Activated naive CD4-positive, alpha-beta T cell treated with anti-CD3 and anti-CD28 coated beads, Interleukin-2, amount 50 U/mL, for 24 hours (primary cell): ENCODE measurements around the gene GNL3L.
"Not testable (repeated sequence)": the region's sequence is repeated elsewhere in the genome, so short reads cannot be mapped to it uniquely, and the experiment has no call there.

Source experiments
- H3K27ac Mint-ChIP-seq: one replicate; pipeline ENCODE4 v1.8.0; 2021; ENCODE audit warnings: mild to moderate bottlenecking, mixed read lengths
- H3K27me3 Mint-ChIP-seq: one replicate; pipeline ENCODE4 v1.8.0; 2021; ENCODE audit warnings: mixed read lengths
- H3K36me3 Mint-ChIP-seq: one replicate; pipeline ENCODE4 v1.8.0; 2021; ENCODE audit warnings: mixed read lengths
- H3K4me1 Mint-ChIP-seq: one replicate; pipeline ENCODE4 v1.8.0; 2021; ENCODE audit warnings: mixed read lengths
- H3K4me3 Mint-ChIP-seq: one replicate; pipeline ENCODE4 v1.8.0; 2021; ENCODE audit warnings: mild to moderate bottlenecking, mixed read lengths
- H3K9me3 Mint-ChIP-seq: one replicate; pipeline ENCODE4 v1.8.0; 2021; ENCODE audit warnings: mixed read lengths

GNL3L gene, protein sequence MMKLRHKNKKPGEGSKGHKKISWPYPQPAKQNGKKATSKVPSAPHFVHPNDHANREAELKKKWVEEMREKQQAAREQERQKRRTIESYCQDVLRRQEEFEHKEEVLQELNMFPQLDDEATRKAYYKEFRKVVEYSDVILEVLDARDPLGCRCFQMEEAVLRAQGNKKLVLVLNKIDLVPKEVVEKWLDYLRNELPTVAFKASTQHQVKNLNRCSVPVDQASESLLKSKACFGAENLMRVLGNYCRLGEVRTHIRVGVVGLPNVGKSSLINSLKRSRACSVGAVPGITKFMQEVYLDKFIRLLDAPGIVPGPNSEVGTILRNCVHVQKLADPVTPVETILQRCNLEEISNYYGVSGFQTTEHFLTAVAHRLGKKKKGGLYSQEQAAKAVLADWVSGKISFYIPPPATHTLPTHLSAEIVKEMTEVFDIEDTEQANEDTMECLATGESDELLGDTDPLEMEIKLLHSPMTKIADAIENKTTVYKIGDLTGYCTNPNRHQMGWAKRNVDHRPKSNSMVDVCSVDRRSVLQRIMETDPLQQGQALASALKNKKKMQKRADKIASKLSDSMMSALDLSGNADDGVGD

DNA sequence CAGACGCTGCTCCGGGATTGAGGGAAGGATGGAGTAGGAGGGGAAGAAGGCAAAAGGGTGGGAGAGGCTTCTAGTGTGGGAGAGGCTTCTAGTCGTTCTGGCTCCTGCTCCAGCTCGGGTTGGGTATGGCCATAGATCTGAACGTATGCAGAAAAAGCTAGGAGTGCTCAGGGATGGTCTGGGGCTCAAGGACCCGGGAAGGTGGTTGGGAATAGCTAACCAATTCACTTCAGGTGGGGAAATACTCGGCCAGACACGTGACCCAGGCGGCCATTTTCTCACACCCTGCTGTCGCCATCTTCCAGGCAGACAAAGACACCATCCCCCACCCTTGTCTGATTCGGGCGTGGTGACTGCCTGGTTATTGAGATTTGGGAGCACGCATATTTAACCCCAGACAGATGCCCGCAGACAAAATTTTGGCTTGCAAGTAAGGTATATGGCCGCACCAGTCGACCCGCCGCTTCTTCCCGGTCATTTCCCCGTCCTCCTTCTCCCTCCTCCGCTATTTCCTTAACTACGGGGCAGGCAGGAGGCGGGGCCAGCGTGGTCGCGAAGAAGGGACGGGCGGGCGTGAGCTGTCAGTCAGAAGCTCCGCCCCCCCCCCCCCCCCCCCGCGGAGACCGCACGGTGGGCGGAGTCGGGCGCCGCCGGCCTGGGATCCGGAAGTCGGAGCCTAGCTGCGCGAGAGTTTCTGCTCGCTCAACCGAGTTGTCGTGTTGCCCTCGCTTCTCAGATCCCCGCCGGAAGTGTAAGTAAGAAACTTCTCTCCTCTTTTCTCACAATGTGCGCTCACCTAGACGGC, at the start of gene GNL3L:
GNL3L (plus strand) TSS at position 668 of the 805 bp plus-strand sequence. CDS start 2,348 bp downstream, outside the sequence.
- no peaks in the 10 kb centered on the region for H3K9me3 Mint-ChIP-seq
- H3K36me3 Mint-ChIP-seq, result peaks cover 16% of the 10 kb centered on the region
- peaks cover 37% of the 10 kb centered on the region for H3K4me1 Mint-ChIP-seq
- H3K27me3 Mint-ChIP-seq, result no peaks in the 10 kb centered on the region
- peak within 1 kb of the TSS; percentile 96 for H3K4me3 Mint-ChIP-seq
- H3K27ac Mint-ChIP-seq, result peak within 1 kb of the TSS; percentile 95

DNA sequence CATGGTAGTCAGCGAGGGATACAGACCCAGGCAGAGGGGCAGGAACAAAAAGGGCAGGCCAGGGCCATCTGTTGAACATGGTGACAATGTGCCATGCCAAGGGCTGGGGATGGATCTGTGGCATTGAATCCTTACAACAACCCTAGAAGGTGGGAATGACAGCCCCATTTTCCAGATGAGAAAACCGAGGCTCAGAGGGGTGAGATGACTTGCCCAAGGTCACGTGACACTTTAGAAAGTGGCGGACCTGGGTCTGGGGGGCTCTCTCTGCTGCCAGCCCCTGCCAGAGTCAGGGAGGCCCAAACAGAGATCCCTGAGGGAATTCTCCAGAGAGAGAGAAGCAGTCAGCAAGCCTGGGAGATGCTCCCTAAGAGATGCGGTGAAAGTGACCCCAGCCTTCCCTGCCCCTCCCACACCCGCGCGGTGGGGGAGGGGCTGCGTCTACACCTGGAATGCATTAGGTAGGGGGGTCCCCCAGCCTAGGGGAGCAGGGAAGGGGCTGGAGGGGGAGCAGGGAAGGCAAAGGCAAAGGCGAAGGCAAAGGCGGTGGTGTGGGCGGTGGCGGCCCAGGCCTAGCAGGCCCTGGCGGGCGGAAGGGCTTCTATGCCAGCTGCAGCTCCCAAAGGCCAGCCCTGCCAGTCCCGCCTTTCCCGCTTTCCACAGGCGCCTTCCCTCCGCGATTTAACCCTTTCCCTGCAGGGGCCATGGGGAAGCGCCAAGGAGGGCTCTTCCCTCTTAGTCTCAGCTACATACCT, 47.0 kb upstream of the GNL3L start:
- no peaks in the 10 kb centered on the region for H3K36me3 Mint-ChIP-seq
- no peaks in the 10 kb centered on the region for H3K27me3 Mint-ChIP-seq
- H3K9me3 Mint-ChIP-seq, result no peaks in the 10 kb centered on the region
- H3K4me3 Mint-ChIP-seq, result no peak overlapping the region
- H3K27ac Mint-ChIP-seq, result no peak overlapping the region
- H3K4me1 Mint-ChIP-seq, result no peaks in the 10 kb centered on the region

DNA sequence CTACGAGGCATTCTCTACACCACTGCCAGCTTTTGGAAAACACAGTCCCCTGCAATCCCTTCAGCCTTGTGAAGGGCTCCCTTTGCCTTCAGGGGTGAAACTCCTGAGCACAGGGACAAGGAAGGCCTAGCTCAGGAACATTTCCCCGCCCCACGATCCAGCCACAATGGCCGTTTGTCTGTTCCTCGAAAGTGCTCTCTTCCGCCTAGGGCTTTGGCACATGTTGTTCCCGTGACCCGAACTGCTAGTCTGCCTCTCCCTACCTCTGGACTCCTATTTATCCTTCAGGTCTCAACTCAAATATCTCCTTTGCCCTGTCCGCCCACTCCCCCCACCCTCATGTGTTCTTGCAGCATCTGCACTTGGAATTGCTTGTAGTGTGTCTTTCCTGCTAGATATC, 46.1 kb upstream of the GNL3L start:
- Mint-ChIP-seq H3K9me3 (no peaks in the 10 kb centered on the region), H3K36me3 (no peaks in the 10 kb centered on the region), H3K4me3 (no peak overlapping the region), H3K27me3 (no peaks in the 10 kb centered on the region), H3K4me1 (no peaks in the 10 kb centered on the region), H3K27ac (no peak overlapping the region)

DNA sequence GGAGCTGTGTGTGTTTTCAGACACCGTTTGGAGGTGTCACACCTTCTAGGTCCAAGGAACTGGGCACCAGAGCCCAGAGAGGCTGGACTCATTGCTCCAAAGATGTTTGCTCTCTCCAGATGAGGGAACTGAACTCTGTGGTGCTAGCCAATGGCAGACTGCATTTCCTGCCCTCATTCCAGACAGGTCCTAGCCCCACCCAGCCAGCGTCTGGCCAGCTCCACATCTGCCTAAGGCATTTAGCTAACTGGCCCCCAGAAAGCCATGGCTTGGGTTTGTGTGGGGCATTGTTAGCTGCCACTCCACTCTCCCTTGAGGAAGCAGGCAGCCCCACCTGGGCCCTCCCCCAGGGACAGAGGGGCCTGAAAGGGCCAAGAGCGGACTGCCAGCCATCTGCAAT, 45.4 kb upstream of the GNL3L start:
- Mint-ChIP-seq H3K4me1 (no peaks in the 10 kb centered on the region), H3K4me3 (no peak overlapping the region), H3K27ac (no peak overlapping the region), H3K9me3 (no peaks in the 10 kb centered on the region), H3K36me3 (no peaks in the 10 kb centered on the region), H3K27me3 (no peaks in the 10 kb centered on the region)

DNA sequence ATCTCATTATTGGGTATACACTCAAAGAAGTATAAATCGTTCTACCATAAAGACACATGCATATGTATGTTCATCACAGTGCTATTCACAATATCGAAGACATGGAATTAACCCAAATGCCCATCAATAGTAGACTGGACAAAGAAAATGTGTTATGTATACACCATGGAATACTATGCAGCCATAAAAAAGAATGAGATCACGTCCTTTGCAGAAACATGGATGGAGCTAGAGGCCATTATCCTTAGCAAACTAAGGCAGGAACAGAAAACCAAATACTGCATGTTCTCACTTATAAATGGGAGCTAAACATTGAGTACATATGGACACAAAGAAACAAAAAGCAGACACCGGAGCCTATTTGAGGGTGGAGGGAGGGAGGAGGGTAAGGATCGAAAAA, 40.2 kb upstream of the GNL3L start:
- not testable (repeated sequence) for H3K9me3 Mint-ChIP-seq, H3K4me3 Mint-ChIP-seq, H3K36me3 Mint-ChIP-seq, H3K27me3 Mint-ChIP-seq, H3K27ac Mint-ChIP-seq, H3K4me1 Mint-ChIP-seq

DNA sequence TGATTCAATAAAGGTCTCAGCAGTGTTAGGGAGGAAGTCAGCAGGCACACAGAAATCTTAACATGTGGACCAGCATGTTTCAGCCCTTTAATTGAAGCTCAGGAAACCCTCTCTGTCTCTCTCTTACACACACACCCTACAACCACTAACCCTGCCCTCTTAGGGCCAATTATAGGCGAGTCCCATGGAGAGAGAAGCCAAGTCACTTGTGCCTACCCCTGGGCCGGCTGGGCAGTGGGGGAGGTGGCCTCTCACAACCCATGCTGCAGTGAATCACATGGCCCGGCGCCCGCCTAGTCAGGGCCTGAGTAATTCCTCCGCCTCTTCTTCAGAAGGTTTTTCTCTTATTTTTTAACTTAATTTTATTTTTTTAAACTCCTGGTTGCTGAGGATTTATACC, 37.7 kb upstream of the GNL3L start:
- Mint-ChIP-seq H3K4me1 (peaks cover 7% of the 10 kb centered on the region), H3K27me3 (peaks cover 9% of the 10 kb centered on the region), H3K4me3 (no peak overlapping the region)

DNA sequence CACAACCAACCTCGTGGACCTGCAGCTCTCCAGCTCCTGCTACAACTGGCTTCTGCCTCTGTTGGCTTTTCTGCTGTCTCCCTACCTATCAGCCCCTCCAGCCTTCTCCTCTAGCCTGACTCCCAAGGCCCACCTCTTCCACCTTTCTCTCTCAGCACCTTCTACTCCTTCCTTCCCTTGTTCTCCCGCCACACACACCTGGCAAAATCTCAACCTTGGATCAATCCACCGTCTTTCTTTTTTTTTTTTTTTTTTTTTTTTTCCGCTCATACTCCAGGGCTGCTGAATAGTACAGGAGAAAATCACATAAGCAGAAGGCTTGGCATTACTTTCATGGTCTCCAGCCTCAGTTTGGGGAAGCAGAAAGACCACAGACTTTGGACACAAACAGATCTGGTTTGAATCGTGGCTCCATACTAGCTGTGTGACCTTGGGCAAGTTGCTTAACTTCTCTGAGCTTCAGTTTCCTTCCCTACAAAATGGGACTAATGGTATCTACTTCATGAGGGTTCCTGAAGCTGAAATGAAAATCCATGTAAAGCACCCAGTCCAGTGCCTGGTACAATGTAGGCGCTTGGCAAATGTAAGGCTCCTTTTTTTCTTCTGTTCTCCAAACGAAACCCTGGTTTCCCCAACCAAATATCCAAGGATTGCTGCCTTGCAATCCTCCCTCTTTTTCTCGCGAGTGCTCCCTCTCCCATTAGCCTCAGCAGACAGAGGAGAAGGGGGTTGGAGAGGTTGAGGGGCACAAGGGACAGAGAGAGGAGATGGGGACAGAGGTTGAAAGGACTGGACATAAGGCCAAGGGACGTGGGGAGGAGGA, 35.6 kb upstream of the GNL3L start:
- Mint-ChIP-seq H3K27me3 (peaks cover 14% of the 10 kb centered on the region), H3K4me1 (peaks cover 7% of the 10 kb centered on the region), H3K27ac (no peak overlapping the region)

More for the DNA sequence above, 37.7 kb upstream of the GNL3L start:
- Mint-ChIP-seq H3K9me3 (no peaks in the 10 kb centered on the region), H3K27ac (no peak overlapping the region), H3K36me3 (peaks cover 4% of the 10 kb centered on the region)

DNA sequence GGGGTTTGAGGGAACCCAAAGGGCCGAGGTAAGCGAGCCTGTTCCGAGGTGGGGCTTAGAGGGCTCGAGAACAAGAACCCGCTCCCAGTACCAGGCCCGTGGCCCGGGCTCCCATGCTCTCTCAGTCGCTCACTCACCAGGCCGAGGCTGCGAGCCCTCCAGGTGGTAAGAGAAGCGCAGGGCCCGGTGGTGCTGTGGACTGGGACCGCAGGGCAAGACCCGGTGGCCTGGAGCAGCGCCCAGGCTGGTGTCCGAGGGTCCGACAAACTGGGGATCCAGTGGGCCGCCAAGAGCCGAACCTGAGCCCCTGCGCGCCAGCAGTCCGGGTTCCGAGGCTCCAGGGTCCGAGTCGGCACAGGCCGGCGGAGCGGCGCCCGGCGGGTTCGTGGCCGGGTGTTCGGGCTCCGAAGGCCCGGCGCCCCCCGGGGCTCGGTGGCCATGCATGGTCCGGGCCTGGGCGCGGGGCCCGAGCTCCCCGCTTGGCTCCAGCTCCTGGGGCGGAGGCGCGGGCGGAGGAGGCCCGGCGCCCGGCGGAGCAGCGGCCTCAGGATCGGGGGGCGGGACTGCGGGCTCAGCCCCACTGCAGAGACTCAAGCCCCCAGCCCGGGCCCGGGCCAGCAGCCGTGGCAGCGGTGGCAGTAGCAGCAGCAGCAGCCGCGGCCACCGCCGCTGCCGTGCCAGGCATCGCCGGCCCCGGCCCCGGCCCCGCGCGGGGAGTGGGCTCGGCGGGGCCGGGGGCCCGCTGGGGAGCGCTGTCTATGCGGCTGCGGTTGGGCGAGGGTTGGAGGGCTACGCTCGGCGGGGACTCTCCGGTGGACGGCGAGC, 34.8 kb upstream of the GNL3L start:
- Mint-ChIP-seq H3K27me3 (peaks cover 14% of the 10 kb centered on the region), H3K36me3 (peaks cover 4% of the 10 kb centered on the region), H3K4me1 (peaks cover 7% of the 10 kb centered on the region), H3K4me3 (peak overlapping the region; percentile 59), H3K9me3 (no peaks in the 10 kb centered on the region), H3K27ac (no peak overlapping the region)

More for the DNA sequence above, 35.6 kb upstream of the GNL3L start:
- H3K4me3 Mint-ChIP-seq, result peak overlapping the region; percentile 59
- H3K9me3 Mint-ChIP-seq, result no peaks in the 10 kb centered on the region
- H3K36me3 Mint-ChIP-seq, result peaks cover 4% of the 10 kb centered on the region

DNA sequence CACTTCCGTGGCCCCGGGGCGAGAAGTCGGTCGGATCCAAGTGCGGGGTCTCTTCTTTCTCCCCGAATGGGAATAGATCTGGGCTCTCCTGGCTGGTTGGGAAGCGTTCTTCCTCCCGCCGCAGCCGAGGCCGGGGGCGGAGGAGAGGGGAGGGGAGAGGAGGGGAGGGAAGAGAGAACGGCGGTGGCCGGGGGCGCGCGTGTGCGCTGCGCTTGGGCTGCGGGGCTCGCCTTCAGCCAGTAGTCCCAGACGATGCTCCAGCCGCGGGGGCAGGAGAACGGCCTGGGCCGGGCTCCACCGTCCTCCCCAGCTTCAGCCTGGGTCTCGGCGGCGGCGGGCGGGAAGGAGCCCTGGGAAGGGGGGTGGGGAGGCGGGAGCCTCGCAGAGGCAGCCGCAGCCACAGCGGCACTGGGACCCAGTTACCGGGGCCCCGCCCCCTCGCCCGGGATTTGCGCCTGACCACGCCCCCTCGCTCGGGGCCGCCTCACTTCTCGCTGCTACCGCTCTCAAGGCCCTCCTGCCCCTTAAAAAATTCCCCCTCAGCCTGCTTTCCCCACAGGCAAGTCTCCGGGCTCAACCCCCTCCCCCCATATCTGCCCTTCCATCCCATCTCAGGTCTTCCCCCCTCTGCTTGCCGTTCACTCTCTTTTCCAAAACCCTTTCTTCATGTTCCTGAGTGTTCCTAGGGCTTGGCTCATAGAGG, 34.1 kb upstream of the GNL3L start, which contains the start of gene FGD1:
FGD1 (minus strand) TSS at position 421 of the 703 bp plus-strand sequence. CDS start 802 bp downstream, outside the sequence.
- no peaks in the 10 kb centered on the region for H3K9me3 Mint-ChIP-seq
- peaks cover 1% of the 10 kb centered on the region for H3K36me3 Mint-ChIP-seq
- peaks cover 7% of the 10 kb centered on the region for H3K4me1 Mint-ChIP-seq
- H3K4me3 Mint-ChIP-seq, result peak within 1 kb of the TSS; percentile 69
- peaks cover 14% of the 10 kb centered on the region for H3K27me3 Mint-ChIP-seq
- no peak within 1 kb of the TSS for H3K27ac Mint-ChIP-seq

DNA sequence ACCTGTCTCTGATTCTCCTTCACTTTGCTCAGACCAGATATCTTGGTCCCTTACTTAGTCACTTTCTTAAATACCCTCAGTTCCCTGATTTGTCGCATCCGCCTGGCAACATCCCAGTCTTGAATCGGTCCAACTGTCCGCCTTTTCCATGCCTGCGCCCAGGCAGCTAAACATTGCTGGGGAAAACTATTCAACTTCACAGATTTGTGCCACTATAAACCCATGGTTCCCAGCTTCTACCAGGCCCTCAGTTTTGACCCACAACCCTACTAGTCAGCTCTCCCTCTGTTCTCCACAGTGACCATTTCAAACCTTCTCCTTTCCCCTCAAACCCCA, 33.5 kb upstream of the GNL3L start:
- Mint-ChIP-seq H3K9me3 (no peaks in the 10 kb centered on the region), H3K4me1 (peaks cover 7% of the 10 kb centered on the region), H3K36me3 (no peaks in the 10 kb centered on the region), H3K27ac (no peak overlapping the region), H3K4me3 (peak overlapping the region; percentile 69), H3K27me3 (peaks cover 14% of the 10 kb centered on the region)

DNA sequence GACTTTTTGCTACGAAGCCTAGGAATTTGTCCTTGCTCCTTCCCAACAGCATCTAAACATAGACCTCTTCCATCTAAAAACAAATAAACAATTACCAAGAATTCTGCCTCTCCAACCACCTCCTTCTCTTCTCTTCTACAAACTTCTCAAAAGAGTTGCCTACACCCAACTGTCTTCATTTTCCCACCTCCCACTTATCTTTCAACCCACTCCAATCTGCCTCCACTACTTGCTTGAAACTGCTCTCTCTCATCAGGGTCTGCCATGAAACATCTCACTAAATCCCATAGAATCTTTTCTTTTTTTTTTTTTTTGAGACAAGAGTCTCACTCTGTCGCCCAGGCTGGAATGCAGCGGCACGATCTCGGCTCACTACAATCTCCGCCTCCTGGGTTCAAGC, 33.1 kb upstream of the GNL3L start:
- Mint-ChIP-seq H3K9me3 (no peaks in the 10 kb centered on the region), H3K4me1 (peaks cover 7% of the 10 kb centered on the region), H3K27me3 (peaks cover 14% of the 10 kb centered on the region), H3K4me3 (peak overlapping the region; percentile 69), H3K36me3 (no peaks in the 10 kb centered on the region), H3K27ac (no peak overlapping the region)

DNA sequence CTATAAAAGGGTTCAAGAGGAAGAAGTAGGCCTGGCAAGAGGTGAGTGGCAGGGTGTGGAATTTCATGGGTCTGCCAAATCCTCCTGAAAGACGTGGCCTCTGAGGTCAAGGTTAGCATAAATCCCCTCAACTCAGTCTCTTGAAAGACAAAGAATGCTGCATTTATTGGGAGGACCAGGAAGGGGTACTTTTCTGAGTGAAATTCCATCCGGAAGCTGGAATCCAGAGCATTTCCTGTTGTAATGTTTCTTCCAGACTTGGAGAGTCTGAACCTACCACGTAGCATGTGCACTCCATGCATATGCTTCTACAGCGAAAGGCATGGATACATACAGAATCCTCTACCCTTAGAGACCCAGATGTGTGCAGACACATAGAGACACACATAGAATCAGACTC, 20.6 kb upstream of the GNL3L start:
- H3K9me3 Mint-ChIP-seq, result no peaks in the 10 kb centered on the region
- no peaks in the 10 kb centered on the region for H3K4me1 Mint-ChIP-seq
- H3K27ac Mint-ChIP-seq, result no peak overlapping the region
- no peak overlapping the region for H3K4me3 Mint-ChIP-seq
- no peaks in the 10 kb centered on the region for H3K27me3 Mint-ChIP-seq
- no peaks in the 10 kb centered on the region for H3K36me3 Mint-ChIP-seq

DNA sequence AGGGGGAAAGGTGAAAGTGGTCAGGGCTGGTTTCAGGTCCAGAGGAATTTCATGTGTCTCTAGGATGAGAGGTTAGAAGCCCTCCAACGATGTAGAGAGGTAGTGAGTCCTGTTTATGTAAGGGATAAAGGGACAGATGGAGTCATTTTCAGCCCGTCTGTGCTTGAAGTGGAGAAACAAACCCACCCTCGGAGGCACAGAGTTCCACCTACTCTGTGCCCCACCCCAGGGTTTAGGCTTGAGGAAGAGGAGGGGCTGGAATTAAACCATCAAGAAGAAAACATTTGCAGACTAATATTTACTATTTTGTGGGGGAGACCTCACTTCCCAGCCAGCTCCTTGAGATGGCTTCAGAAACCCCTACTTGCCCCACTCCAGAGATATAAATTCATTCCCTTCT, 868 bp upstream of the GNL3L start:
- Mint-ChIP-seq H3K4me1 (peaks cover 31% of the 10 kb centered on the region), H3K9me3 (no peaks in the 10 kb centered on the region), H3K4me3 (peak overlapping the region; percentile 96), H3K27me3 (no peaks in the 10 kb centered on the region), H3K27ac (peak overlapping the region; percentile 92), H3K36me3 (peaks cover 15% of the 10 kb centered on the region)
